ENCODE results near the gene CCDC90B. TPM values are rescaled to one million over a fixed set of nuclear protein-coding genes. Genes with fewer than 3 reads are reported as not detected.
"Not testable (repeated sequence)": the region's sequence is repeated elsewhere in the genome, so short reads cannot be mapped to it uniquely, and the experiment has no call there.

CCDC90B gene
- total and polyA plus RNA-seq, 2 of the 8 experiments (the other 6 are each of a cell fraction or from before 2014, with no cell fraction given) = 21.8 to 54.5 TPM

GRCh38 chr11:83272627-83273026 is 13.5 kb downstream of the CCDC90B start (continued):
- TF ChIP-seq TAF1 (IDR thresholded peaks at IDR 0.05; ENCODE audit: low read depth, low read length) (no peak), KDM1A (IDR thresholded peaks at IDR 0.05; ENCODE audit: borderline replicate concordance, low read length) (no peak), TEAD4 (IDR thresholded peaks at IDR 0.05; ENCODE audit: low read depth, low read length) (no peak), POLR2A (IDR thresholded peaks at IDR 0.05; ENCODE audit: control extremely low read depth in 1 of 2, low read depth in 2 of 2, low read length in 2 of 2) (no peak), SRF (IDR thresholded peaks at IDR 0.05; ENCODE audit: low read depth, low read length) (no peak), FOSL1 (IDR thresholded peaks at IDR 0.05; ENCODE audit: insufficient read depth, low read depth, low read length) (no peak), SP4 (IDR thresholded peaks at IDR 0.05; ENCODE audit: low read length) (no peak), EZH2 (IDR thresholded peaks at IDR 0.05; ENCODE audit: low read depth, low read length, severe bottlenecking) (no peak), MAFK (IDR thresholded peaks at IDR 0.05; ENCODE audit: low read depth, low read length) (no peak), GABPA (IDR thresholded peaks at IDR 0.05; ENCODE audit: borderline replicate concordance, insufficient read depth, low read length) (no peak), KDM5A (IDR thresholded peaks at IDR 0.05; ENCODE audit: low read length) (no peak)

- H3K4me3 ChIP-seq (ENCODE audit: extremely low read depth in 1 of 4, insufficient read depth in 2 of 4, low read depth in 3 of 4, low read length in 4 of 4); H3K56ac ChIP-seq (replicated peaks; ENCODE audit: insufficient read length, low read depth, low read length); H3K14ac ChIP-seq (ENCODE audit: insufficient read length); H3K27ac ChIP-seq (ENCODE audit: low read depth, low read length); H4K5ac ChIP-seq (ENCODE audit: insufficient read length, low read depth, low read length); H4K8ac ChIP-seq (ENCODE audit: extremely low read depth, insufficient read depth, low read length); H2BK120ac ChIP-seq (replicated peaks; ENCODE audit: low read depth, low read length); H3K18ac ChIP-seq (ENCODE audit: extremely low read depth, low read length); H3K23me2 ChIP-seq (ENCODE audit: low read depth, low read length); H2AK5ac ChIP-seq (ENCODE audit: low read depth, low read length); H3K4me1 ChIP-seq (replicated peaks in 1 of 4; ENCODE audit: control insufficient read depth in 3 of 4, insufficient read depth in 4 of 4, low read length in 3 of 4); H3K4ac ChIP-seq (replicated peaks; ENCODE audit: insufficient read length, low read depth, low read length); POLR2A ChIA-PET (ENCODE audit: partially characterized antibody); DNase-seq (ENCODE audit: low read depth in 1 of 2, low spot score in 2 of 2); H3K23ac ChIP-seq (ENCODE audit: insufficient read length); H2AFZ ChIP-seq (ENCODE audit: low read length); H3K27me3 ChIP-seq (replicated peaks in 1 of 4; ENCODE audit: control insufficient read depth in 3 of 4, extremely low read depth in 1 of 4, insufficient read depth in 3 of 4, low read length in 3 of 4); H3K9ac ChIP-seq (replicated peaks in 1 of 4; ENCODE audit: extremely low read depth in 1 of 4, low read depth in 3 of 4, low read length in 3 of 4); H2BK5ac ChIP-seq (ENCODE audit: low read depth, low read length); H4K91ac ChIP-seq (replicated peaks; ENCODE audit: insufficient read length, low read length); H2BK12ac ChIP-seq (ENCODE audit: low read depth, low read length); CTCF ChIA-PET (ENCODE audit: partially characterized antibody); H3K9me3 ChIP-seq (ENCODE audit: insufficient read depth in 2 of 2, low read depth in 1 of 2, low read length in 1 of 2); H3K79me2 ChIP-seq (ENCODE audit: control insufficient read depth in 1 of 2, insufficient read depth in 2 of 2, low read length in 2 of 2); H3K79me1 ChIP-seq (ENCODE audit: low read depth, low read length); H2BK15ac ChIP-seq (ENCODE audit: low read length); H2BK20ac ChIP-seq (ENCODE audit: low read length); FAIRE-seq; H4K20me1 ChIP-seq (replicated peaks in 1 of 2; ENCODE audit: control insufficient read depth in 1 of 2, insufficient read depth in 2 of 2, low read length in 2 of 2); H3K4me2 ChIP-seq (ENCODE audit: insufficient read depth in 1 of 2, low read depth in 2 of 2, low read length in 2 of 2): not testable (repeated sequence)
- peaks cover 0 to 42% (median 11%) of the 10 kb centered on the region in 4 experiments; a peak in 6 of 8 replicates for H3K36me3 ChIP-seq (ENCODE audit: control insufficient read depth in 2 of 4, insufficient read depth in 4 of 4, low read length in 3 of 4)
- WGBS, 2 experiments (ENCODE audit: extremely low coverage in 1 of 2, insufficient coverage in 1 of 2, insufficient read length in 1 of 2, insufficient replicate concordance in 2 of 2, low coverage in 1 of 2, low lambda C conversion rate in 2 of 2, missing lambda C conversion rate in 1 of 2) = 87% methylated on average over 5 of the region's 5 CpGs; no CpG with 5 or more reads in 1 of the 2 experiments
These were observed 14.4 kb downstream of the CCDC90B start for GRCh38 chr11:83271734-83272133.

All from H1 (cell line).